Esophagus (tissue), 2 donors: ENCODE results near the gene NEUROG1. TPM values are rescaled to one million over a fixed set of nuclear protein-coding genes. Genes with fewer than 3 reads are reported as not detected.
"Not testable (repeated sequence)": the region's sequence is repeated elsewhere in the genome, so short reads cannot be mapped to it uniquely, and the experiment has no call there.

ENCODE experiments used
- H3K27ac ChIP-seq, 2 donors: one replicate each; pipeline ENCODE4 v1.5.1; 2013; ENCODE audit warnings: low read depth in 2 of 2, mild to moderate bottlenecking in 2 of 2, inconsistent platforms in 1 of 2, low read length in 1 of 2, moderate library complexity in 1 of 2
- H3K27me3 ChIP-seq, 2 donors: one replicate each; pipeline ENCODE4 v1.6.1; 2013; ENCODE audit warnings: low read length in 2 of 2, control low read depth in 1 of 2, mild to moderate bottlenecking in 1 of 2; ENCODE audit not compliant: insufficient read depth in 2 of 2, control insufficient read depth in 1 of 2
- H3K36me3 ChIP-seq, 2 donors: one replicate each; pipeline ENCODE4 v1.6.1; 2013; ENCODE audit warnings: low read length in 1 of 2; ENCODE audit not compliant: control insufficient read depth in 2 of 2, insufficient read depth in 2 of 2
- H3K4me1 ChIP-seq, 2 donors: one replicate each; pipeline ENCODE4 v1.6.1; 2013; ENCODE audit warnings: low read length in 1 of 2; ENCODE audit not compliant: control insufficient read depth in 2 of 2, insufficient read depth in 2 of 2
- H3K4me3 ChIP-seq, 2 donors: one replicate each; pipeline ENCODE4 v1.5.1; 2013; ENCODE audit warnings: low read length in 2 of 2, mild to moderate bottlenecking in 2 of 2, low read depth in 1 of 2, moderate library complexity in 1 of 2
- H3K9me3 ChIP-seq, 2 donors: one replicate each; pipeline ENCODE4 v1.6.1; 2013; ENCODE audit warnings: mild to moderate bottlenecking in 2 of 2, low read depth in 1 of 2, low read length in 1 of 2, moderate library complexity in 1 of 2; ENCODE audit not compliant: control insufficient read depth in 2 of 2, insufficient read depth in 1 of 2
- WGBS, 2 donors: extraction: QIAGEN DNeasy Blood & Tissue Kit; methylation state at CpG; one replicate each; pipeline ENCODE4 v1.1.7; 2013; 5-methylcytosine and 5-hydroxymethylcytosine counted together
- polyA plus RNA-seq, 2 donors: library from polyadenylated mRNA; stranded (reverse); fragments of 200-250 nt; gene quantifications; one replicate each; pipeline ENCODE4 v1.2.3, GENCODE V29; 2013
- donor health status: healthy with polysubstance abuse.
- donor health status: Bipolar disorder and iron deficiency.

The NEUROG1 gene
- polyA plus RNA-seq, 2 donors, result 0.02 TPM; not detected in 1

DNA sequence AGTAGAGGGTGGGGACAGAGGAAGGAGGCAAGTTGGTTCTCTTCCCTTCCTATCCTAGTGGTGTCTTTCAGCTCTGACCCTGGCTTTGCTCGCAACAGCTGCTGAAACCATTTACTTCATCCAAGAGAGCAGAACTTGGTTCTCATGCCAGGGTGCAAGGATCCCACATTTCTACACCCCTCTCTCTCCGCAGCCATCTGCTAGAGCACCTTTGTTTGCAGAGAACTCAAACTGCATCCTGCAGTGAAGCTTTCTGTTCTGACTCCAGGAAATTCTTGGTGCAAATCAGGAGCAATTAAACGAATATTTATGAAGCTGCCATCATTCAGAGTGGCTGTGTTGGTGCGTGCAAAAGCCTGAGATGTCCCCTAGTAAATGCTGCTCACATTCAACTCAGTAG lies 31.9 kb downstream of the NEUROG1 start:
- no peak overlapping the region for H3K4me3 ChIP-seq
- peaks cover 0 to 3% of the 10 kb centered on the region in 2 donors for H3K27me3 ChIP-seq
- no peaks in the 10 kb centered on the region for H3K9me3 ChIP-seq
- no peak overlapping the region for H3K27ac ChIP-seq
- H3K4me1 ChIP-seq, result peaks cover 0 to under 1% of the 10 kb centered on the region in 2 donors
- WGBS, 2 donors, result 64 to 72% methylated on average over 4 of the region's 4 CpGs
- H3K36me3 ChIP-seq, result no peaks in the 10 kb centered on the region

DNA sequence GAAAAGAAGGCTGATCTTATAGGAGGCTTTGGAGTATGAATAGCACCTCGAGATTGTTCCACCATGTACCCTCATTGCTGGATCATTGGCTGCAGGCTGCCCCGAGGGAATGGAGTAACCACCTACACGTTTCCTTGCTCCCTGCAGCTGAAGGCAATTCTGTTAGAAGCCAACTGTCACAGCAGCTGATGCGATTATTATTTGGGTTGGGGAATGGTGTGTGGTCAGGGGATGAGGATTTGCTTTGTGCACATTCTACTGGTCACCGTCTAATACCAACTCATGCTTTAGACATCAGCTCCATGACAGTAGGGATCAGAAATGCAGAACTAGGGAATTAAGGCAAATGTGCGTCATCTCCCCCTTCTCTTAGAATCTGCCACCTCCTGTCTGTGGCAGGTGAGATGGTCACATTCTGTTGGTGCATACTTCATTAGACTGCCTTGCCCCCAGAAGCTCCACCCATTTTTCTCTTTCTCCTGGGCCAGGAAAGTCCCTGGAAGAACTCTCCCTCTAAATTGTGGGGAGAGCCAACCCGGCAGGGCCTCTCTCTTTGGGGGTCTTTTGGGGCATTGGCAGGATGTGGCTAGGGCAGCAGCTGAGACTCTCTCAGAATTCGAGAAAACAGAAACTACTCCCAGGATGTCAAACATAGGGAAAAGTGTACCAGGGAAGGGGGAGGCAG lies 32.8 kb downstream of the NEUROG1 start:
- Histone ChIP-seq H3K36me3 (no peaks in the 10 kb centered on the region), H3K4me3 (no peak overlapping the region), H3K4me1 (peaks cover 0 to 7% of the 10 kb centered on the region in 2 donors), H3K27me3 (peaks cover 0 to 3% of the 10 kb centered on the region in 2 donors), H3K27ac (no peak overlapping the region), H3K9me3 (no peaks in the 10 kb centered on the region)
- 66 to 80% methylated on average over 8 of the region's 8 CpGs for WGBS, 2 donors

DNA sequence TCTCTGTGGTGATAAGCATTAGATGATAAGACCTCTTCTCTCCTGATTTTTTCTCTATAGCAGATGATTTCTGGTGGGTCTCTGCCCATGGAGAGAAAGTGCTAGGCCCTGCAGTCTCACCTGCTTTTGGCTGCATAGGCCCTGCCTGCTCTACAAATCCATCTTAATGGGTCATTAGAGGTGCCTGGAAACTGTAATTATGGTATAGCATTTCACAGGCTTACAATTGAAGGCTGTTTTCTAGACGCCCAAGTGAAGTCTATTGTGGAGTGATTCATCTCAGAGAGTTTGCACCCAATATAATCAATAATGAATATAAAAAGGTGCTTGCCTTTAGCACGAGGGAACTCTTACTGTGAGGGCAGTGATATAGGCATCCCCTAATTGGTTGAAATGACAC lies 33.8 kb downstream of the NEUROG1 start:
- Histone ChIP-seq H3K36me3 (no peaks in the 10 kb centered on the region), H3K9me3 (no peaks in the 10 kb centered on the region), H3K4me3 (no peak overlapping the region), H3K4me1 (peaks cover 0 to 7% of the 10 kb centered on the region in 2 donors), H3K27ac (no peak overlapping the region), H3K27me3 (peaks cover 0 to 3% of the 10 kb centered on the region in 2 donors)
- 62 to 79% methylated on average over 2 of the region's 2 CpGs for WGBS, 2 donors

DNA sequence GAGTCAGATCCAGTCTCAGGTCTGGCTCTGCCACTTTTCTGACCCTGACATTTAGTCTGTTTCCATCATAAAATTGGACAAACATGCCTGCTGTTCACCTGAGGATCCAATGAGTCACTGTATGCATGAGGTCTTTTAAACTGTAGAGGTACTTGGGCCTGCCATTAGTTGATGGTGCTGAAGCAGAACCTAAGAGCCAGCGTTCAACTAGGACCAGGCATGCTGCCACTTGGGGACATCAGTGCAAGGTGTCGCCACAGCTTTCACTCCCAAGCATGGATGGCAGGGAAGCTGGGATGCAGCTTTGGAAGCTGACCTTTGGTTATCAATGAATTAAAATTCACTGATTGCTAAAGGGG lies 37.1 kb downstream of the NEUROG1 start:
- H3K27ac ChIP-seq, result no peak overlapping the region
- H3K36me3 ChIP-seq, result no peaks in the 10 kb centered on the region
- 64 to 66% methylated on average over 2 of the region's 2 CpGs for WGBS, 2 donors
- H3K4me3 ChIP-seq, result no peak overlapping the region
- H3K9me3 ChIP-seq, result no peaks in the 10 kb centered on the region
- no peaks in the 10 kb centered on the region for H3K27me3 ChIP-seq
- H3K4me1 ChIP-seq, result peaks cover 0 to 21% of the 10 kb centered on the region in 2 donors

DNA sequence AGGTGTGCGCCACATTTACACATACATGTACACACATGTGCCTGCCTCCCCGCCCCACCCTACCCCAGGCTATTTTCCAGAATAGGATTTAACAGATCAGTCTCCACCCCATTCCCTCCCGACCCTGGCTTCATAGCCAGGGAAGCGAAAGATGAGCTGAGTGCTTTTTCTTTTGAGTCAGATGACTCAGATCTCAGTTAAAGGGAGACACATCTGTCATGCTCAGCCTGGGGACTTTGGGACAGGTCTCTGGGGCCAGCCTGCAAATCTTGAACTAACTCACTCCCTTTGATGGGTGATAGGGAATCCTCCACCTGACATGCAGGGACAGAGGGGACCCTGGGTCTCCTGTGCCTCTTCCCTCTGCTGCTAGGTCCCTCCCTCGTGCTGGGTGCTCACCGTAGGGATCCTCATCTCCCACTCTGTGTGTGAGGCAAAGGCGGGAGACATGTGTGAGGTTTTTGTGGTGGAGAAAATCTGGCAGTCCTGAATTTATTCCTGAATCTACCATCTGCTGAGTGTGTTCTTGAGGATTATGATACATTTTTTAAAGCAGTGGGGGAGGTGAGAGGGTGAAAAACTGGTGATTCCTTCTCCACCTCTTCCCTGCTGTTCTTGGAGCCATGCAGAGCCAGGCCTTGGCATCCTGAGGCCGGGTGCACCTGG lies 37.7 kb downstream of the NEUROG1 start:
- peak overlapping the region; percentile 38 to 51 for H3K27ac ChIP-seq
- H3K36me3 ChIP-seq, result no peaks in the 10 kb centered on the region
- H3K4me3 ChIP-seq, result no peak overlapping the region
- 40 to 53% methylated on average over 8 of the region's 8 CpGs for WGBS, 2 donors
- H3K27me3 ChIP-seq, result no peaks in the 10 kb centered on the region
- peaks cover 0 to 24% of the 10 kb centered on the region in 2 donors for H3K4me1 ChIP-seq
- no peaks in the 10 kb centered on the region for H3K9me3 ChIP-seq

DNA sequence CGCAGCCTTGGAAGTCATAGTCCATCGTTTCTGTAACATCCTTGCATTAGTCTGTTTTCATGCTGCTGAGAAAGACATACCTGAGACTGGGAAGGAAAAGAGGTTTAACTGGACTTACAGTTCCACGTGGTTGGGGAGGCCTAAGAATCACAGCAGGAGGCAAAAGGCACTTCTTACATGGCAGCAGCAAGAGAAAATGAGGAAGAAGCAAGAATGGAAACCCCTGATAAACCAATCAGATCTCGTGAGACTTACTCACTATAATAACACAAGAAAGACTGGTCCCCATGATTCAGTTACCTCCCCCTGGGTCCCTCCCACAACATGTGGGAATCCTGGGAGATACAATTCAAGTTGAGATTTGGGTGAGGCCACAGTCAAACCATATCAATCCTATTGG lies 40.2 kb downstream of the NEUROG1 start:
- H3K27me3 ChIP-seq, H3K9me3 ChIP-seq, H3K27ac ChIP-seq, H3K36me3 ChIP-seq, H3K4me3 ChIP-seq: not testable (repeated sequence)
- H3K4me1 ChIP-seq, result peaks cover 0 to 37% of the 10 kb centered on the region in 2 donors
- WGBS, 2 donors, result 73 to 76% methylated on average over 4 of the region's 4 CpGs

DNA sequence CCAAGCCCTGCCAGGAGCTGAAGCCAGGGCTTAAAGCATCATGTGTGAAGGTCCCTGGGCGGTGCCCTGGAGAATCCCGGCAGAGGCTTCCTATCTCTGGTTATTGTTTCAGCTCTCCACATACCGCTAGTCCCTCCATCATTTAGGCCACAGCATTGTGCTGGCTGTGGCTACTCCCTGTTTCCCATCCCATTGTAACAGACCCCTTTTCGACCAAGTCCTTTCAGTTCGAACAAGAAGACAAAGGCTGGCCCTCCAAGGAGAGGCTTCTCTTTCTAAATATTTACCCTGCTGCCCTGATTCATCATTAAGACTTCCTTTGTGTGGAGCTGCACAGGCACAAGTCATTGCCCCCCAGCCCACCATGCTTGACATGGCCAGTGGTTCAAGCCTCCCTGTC lies 41.6 kb downstream of the NEUROG1 start:
- Histone ChIP-seq H3K27ac (peak overlapping the region; percentile 62 to 65), H3K9me3 (no peaks in the 10 kb centered on the region), H3K4me1 (peaks cover 0 to 37% of the 10 kb centered on the region in 2 donors), H3K36me3 (no peaks in the 10 kb centered on the region), H3K27me3 (no peaks in the 10 kb centered on the region), H3K4me3 (no peak overlapping the region)
- 53 to 56% methylated on average over 5 of the region's 5 CpGs for WGBS, 2 donors

DNA sequence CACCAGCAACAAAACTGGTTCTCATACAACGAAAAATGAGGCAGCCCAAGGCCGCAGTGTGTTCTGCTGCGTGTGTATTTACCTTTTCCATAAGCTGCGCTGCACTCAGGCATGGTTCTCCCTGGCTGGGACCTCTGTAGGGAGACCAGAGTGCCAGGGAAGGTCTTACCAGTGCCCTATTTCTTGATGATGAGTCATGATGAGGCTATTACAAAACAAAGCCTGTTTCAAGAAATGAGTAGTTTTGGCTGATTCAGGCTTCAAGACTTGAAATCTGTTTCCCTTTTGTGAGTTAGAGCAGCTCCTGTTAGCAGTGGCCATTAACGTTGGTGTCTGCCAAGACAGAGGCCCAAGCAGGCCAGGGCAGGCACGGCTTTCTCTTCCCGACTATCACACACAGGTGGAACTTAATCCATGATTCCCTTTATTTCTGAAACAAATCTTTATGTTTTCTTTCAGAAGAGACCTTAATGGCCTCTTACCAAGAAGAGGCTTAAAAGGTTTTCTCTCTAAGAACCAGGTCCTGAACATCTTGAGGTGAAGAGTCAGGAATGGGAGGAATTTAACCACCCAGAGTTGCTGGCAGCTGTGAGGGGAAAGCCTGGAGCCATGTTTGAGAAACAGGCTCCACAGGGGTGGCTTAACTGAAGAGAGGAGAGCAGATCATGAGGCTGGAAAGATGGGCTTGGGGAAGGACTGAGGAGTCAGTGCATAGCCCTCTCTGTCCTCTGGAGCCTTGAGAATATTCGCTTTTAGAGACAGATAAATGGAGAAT lies 42.2 kb downstream of the NEUROG1 start:
- WGBS, 2 donors, result 39 to 67% methylated on average over 8 of the region's 8 CpGs

DNA sequence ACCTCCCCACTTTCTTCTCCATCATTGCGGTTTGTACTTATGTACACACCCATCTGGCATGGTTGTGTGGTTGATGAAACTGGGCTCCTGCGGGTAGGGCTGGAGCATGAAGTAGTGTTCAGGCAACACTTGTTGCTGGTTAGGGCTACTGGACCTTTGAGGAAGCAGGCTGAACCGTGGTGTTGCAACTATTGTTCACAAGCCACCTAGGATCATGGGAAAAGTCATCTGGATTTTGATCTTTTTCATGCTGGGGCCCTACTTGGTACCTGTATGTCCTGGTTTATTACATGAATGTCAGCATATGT lies 43.5 kb downstream of the NEUROG1 start:
- Histone ChIP-seq H3K27ac (peak overlapping the region in 1 of 2 donors; percentile 51), H3K4me3 (no peak overlapping the region), H3K36me3 (no peaks in the 10 kb centered on the region), H3K4me1 (peaks cover 0 to 31% of the 10 kb centered on the region in 2 donors), H3K9me3 (no peaks in the 10 kb centered on the region), H3K27me3 (no peaks in the 10 kb centered on the region)
- 41 to 49% methylated on average over 3 of the region's 3 CpGs for WGBS, 2 donors

More for the DNA sequence above, 42.2 kb downstream of the NEUROG1 start:
- Histone ChIP-seq H3K36me3 (no peaks in the 10 kb centered on the region), H3K4me3 (no peak overlapping the region), H3K4me1 (peaks cover 0 to 34% of the 10 kb centered on the region in 2 donors), H3K27me3 (no peaks in the 10 kb centered on the region), H3K27ac (peak overlapping the region; percentile 62 to 65), H3K9me3 (no peaks in the 10 kb centered on the region)
